Middle frontal gyrus (tissue), 1 donor: ENCODE data around the gene MYBPC1.

Experiments
- DNase-seq: peaks from one replicate; pipeline ENCODE4 v3.0.0-alpha.2; 2015; ENCODE audit warnings: low spot score; ENCODE audit errors: extremely low spot score

The MYBPC1 gene

GRCh38 chr12:101598483-101598882 is 3.7 kb downstream of the MYBPC1 start:
- DNase-seq, result no peak

GRCh38 chr12:101599311-101599710 is 4.5 kb downstream of the MYBPC1 start:
- no peak for DNase-seq

DNA sequence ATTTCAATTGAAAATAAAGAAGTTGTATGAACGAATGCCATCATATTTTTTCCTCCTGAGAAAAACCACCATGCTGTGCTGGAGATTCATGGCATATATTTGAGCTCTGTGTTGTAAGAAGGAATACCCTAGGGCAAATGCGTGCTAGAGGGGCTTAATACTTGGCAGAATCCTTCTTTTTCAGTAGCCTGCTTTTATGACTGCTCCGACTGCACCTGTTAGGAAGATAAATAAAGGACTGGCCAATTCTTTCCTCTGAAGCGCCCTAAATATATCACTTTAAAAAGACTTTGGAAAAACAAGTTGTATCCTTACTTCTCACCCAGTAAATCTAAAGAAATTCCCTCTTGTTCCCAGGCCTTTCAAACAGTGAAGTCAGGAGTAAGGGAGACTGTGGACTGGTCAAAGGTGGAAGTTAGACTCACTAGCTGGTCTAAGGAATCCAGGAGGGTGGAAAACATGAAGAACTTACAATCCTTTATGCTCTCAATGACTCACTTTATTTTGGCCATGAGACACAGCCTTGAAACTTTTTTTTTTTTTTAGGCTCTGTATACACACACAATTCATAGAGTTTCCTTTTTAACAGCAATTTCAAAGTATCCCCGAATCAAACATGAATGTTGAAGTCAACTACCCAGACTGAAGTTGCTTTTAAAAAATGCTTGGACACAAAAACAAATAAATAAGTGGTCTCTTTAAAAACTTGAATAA is 5.2 kb downstream of the MYBPC1 start:
- no peak for DNase-seq

DNA sequence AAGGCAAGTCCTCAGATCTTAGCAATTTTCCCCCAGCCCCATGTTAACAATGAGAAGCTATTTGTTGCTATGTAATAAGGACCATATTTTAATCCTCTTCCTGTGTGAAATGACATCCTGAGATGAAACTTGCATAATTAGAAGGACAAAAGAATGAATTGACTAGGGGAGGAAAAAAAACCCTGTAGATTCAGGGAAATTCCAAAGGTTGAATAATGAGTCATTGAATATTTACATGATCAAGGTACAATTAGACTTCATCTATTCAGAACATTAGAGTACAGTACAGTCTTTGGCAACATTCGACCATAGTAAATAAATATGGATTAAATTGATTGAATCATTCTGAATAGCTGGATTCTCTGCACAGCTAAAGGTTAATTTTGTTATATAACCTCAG is 9.4 kb downstream of the MYBPC1 start:
- DNase-seq, result no peak

- no peak for DNase-seq
Measured at GRCh38 chr12:101607894-101608293, 13.1 kb downstream of the MYBPC1 start.

DNA sequence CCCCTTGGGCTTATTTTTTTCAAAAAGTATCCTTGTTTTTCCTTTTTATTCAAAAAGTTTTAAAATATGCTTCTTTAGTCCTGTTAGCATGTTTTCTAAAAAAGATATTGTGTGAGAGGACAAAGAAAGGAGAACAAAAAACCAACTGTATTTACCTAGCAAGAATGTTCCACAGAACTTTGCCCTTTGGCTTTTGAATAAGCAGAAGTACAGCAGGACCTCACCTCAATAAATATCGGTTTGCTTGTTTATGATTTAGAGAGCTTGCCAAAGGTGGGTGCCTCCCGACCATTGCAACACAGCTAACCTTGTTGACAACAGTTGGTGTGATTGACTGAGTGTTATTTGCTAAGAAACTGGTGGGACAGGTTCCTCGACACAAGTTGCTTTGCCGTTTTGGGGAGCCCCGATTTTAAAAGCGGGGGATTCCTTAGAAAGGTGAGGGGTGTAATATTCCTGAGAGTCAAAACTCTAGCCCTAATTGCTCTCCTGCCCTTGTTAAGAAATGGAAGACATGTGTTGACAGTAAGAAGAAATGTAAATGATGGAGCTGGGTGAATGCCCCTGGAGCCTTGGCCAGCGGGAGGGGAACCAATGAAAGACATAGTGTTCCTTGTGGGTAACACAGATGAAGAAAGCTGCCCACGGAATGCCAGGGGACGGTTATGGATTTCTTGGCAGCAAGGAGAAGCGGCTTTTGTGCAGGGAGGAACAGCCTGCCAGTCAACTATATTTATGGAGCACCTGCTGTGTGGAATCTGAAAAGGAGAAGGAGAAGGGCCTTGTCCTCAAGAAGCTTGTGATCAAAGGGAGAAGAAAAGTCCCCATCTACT is 13.7 kb downstream of the MYBPC1 start:
- no peak for DNase-seq

DNA sequence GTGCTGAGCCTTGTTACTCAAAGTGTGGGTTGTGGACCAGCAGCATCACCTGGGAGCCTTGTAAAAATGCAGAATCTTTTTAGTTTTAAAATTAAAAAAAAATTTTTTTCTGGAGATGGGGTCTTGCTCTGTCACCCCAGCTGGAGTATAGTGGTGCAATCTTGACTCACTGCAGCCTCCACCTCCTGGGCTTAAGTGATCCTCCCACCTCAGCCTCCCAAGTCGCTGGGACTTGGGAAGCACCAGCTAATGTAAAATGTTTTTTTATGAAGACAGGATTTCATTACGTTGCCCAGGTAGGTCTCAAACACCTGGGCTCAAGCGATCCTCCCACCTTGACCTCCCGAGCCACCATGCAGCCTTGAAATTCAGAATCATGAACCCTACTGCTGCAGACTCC is 14.4 kb downstream of the MYBPC1 start:
- DNase-seq, result no peak

GRCh38 chr12:101612160-101612916 is 17.6 kb downstream of the MYBPC1 start:
- DNase-seq, result no peak

GRCh38 chr12:101616027-101616494 is 21.3 kb downstream of the MYBPC1 start:
- DNase-seq, result no peak

- no peak for DNase-seq
Measured at GRCh38 chr12:101619026-101619786, 24.4 kb downstream of the MYBPC1 start.

- DNase-seq, result no peak
Measured at GRCh38 chr12:101619858-101620761, 25.3 kb downstream of the MYBPC1 start.

DNA sequence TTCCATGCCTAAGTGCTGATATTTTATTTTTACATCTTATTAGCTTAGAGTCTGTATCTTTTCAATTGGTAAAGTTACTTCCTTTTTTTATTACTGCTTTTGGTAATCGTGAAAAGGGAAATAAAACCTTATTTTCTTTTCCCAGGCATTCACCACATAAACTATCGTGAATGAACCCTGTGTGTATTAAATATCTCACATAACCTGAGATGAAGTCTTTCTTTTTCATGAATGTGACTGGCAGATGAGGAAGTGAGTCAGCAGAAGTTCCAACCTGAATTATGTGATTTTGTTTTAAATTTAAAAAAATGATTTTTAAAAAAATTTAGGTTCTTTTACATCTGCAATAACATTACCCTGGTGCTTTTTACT is 26.0 kb downstream of the MYBPC1 start:
- DNase-seq, result no peak

DNA sequence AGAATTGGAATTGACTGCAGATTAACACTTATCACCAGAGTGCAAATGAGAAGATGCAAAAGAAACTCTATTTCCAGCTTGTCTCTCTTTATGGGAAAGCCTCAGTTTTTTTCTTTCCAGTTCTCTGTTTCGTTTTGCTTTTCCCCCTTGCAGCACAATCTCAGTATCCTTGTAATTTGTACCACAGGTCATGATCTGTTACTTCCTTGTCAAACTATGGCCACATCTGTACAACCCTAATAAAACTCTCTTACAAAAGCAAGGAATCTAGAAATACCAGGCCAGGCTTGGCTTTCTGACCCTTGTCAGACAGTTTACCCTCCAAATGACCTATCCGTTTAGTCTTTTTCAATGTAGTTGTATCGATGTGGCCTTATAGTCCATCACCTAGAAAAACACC is 33.9 kb downstream of the MYBPC1 start:
- DNase-seq, result no peak

DNA sequence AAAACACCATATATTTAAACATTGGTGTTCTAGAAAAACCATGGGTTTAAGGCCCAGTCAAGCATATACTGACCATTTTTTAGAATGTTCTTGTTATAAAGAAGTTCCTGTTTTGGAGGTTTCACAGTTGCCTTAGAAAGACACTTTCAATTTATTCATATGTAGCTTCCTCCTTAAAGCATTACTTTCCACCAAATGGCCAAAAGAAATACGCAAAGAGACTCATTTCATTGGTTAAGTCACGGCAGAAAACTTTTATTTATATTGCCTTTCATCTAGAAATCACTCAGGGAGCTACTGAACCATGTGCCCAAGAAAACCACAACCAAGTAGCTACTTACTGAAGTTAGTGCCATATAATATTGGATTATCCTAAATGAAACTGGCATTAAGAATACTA is 40.0 kb downstream of the MYBPC1 start:
- no peak for DNase-seq

DNA sequence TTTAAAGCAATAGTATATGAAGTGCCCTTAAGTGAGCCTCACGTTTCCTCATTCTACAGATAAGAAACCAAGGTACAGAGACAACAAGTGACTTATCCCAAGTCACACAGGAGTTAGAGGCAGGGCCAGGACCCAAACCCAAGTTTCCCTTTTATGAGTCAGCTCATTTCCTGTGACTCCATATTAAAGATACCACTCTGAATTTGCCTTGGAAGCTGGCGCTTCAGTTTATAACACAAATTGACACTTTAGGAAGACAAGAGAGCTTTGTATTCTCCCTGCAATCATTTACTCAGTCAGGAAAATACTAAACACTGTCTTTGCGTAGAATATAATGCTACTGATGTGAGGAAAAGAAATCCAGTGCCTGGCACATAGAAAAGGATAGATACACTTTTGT is 43.2 kb downstream of the MYBPC1 start:
- DNase-seq, result no peak

- DNase-seq, result no peak
Measured at GRCh38 chr12:101642115-101643067, 47.6 kb downstream of the MYBPC1 start.

GRCh38 chr12:101647711-101648110 is 52.9 kb downstream of the MYBPC1 start:
- no peak for DNase-seq

DNA sequence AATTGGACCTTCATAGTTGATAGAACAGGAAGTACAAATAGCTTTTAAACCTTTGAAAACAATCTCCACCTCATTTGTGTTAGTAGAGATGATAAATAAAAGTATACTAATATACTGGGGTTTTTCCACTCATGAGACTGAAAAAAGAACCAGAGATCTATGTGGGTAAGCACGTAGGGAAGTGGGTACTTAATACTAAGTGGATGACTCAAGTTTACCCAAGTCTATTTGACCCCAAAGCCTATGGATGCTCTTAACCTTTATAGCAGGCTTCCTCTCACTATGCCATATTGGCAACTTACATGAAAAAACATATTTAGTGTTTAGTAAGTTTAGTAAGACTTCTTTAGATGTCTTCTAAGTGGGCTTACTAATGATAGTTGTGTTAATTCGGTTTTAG is 53.4 kb downstream of the MYBPC1 start:
- no peak for DNase-seq
